HCT116 (cell line): ENCODE results near the gene CDK14. TPM values are rescaled to one million over a fixed set of nuclear protein-coding genes. Genes with fewer than 3 reads are reported as not detected.

Source experiments
- ATAC-seq: fragments of 200-7000 bp; cut with Tn5 transposase; 2 replicates; pipeline ENCODE4 v1.9.1; 2020; ENCODE audit warnings: mild to moderate bottlenecking, moderate library complexity
- BruUV-seq: library from RNA; stranded (reverse); fragments of 400-500 nt; replicated peaks from 2 replicates; lab custom pipeline; 2021; lab: Mats Ljungman, UMichigan
- CTCF ChIA-PET: fragments of 300-600 bp; sonication (Branson Sonifier 250); formaldehyde crosslinking; loops from one replicate; lab custom pipeline; 2021; ENCODE audit warnings: antibody characterized with exemption; lab: Charles Lee
- POLR2A ChIA-PET: fragments of 300-600, 350-600 bp; sonication (Branson Sonifier 250); formaldehyde crosslinking; loops from one replicate; lab custom pipeline; 2021; ENCODE audit warnings: antibody characterized with exemption; lab: Charles Lee
- RAD21 ChIA-PET, 2 experiments: fragments of 300-600 bp; sonication (Branson Sonifier 250); formaldehyde crosslinking; loops; one replicate each; lab custom pipeline; 2023; ENCODE audit warnings: low total read pairs in 2 of 2; ENCODE audit not compliant: uncharacterized antibody in 2 of 2, unreplicated experiment in 2 of 2, low non-redundant PET in 1 of 2; lab: Charles Lee
- DNase-seq: peaks from one replicate; pipeline ENCODE4 v3.0.0-alpha.2; 2010; ENCODE audit warnings: low read depth, low spot score
- H2AFZ ChIP-seq: fragments of 200-600 bp; shearing (Covaris generic), sonication (generic); 2 replicates; pipeline ENCODE4 v1.6.1; 2017; ENCODE audit warnings: low read depth, mixed run types, mixed read lengths, antibody characterized with exemption, low read length; ENCODE audit not compliant: poor library complexity, severe bottlenecking
- H3K27ac ChIP-seq: 2 replicates; pipeline ENCODE4 v1.5.1; 2012; ENCODE audit warnings: low read depth, low read length
- H3K27me3 ChIP-seq: fragments of 200-600 bp; sonication (generic); 2 replicates; pipeline ENCODE4 v1.6.1; 2016; ENCODE audit warnings: mixed run types, low read length, mixed read lengths; ENCODE audit not compliant: insufficient read depth
- H3K36me3 ChIP-seq, 2 experiments: fragments of 200-500 bp in 1 of 2; fragments of 200-600 bp in 1 of 2; sonication (Bioruptor generic) in 1 of 2; sonication (generic) in 1 of 2; 2 replicates each; pipeline versions ENCODE4 v1.5.1 to v1.6.1; 2014 to 2016; ENCODE audit warnings: low read length in 2 of 2, inconsistent platforms in 1 of 2, mixed read lengths in 1 of 2, mixed run types in 1 of 2; ENCODE audit not compliant: insufficient read depth in 2 of 2, control insufficient read depth in 1 of 2
- H3K4me1 ChIP-seq, 2 experiments: fragments of 200-600 bp in 1 of 2; sonication (generic) in 1 of 2; 2 replicates each; pipeline versions ENCODE4 v1.5.1 to v1.6.1; 2012 to 2017; ENCODE audit warnings: low read length in 2 of 2, inconsistent platforms in 1 of 2, mild to moderate bottlenecking in 1 of 2, mixed read lengths in 1 of 2, mixed run types in 1 of 2, moderate library complexity in 1 of 2; ENCODE audit not compliant: insufficient read depth in 2 of 2, control insufficient read depth in 1 of 2
- H3K4me2 ChIP-seq: fragments of 200-600 bp; sonication (generic); 2 replicates; pipeline ENCODE4 v1.6.1; 2017; ENCODE audit warnings: mixed run types, low read length, mixed read lengths
- H3K4me3 ChIP-seq, 2 experiments: fragments of 200-600 bp in 1 of 2; sonication (generic) in 1 of 2; replicated peaks in 1 of 2; 2 replicates each; pipeline ENCODE4 v1.5.1; 2011 to 2016; ENCODE audit warnings: low read length in 2 of 2, control low read depth in 1 of 2, low read depth in 1 of 2, mild to moderate bottlenecking in 1 of 2, mixed read lengths in 1 of 2, mixed run types in 1 of 2
- H3K79me2 ChIP-seq: fragments of 200-600 bp; sonication (generic); 2 replicates; pipeline ENCODE4 v1.6.1; 2017; ENCODE audit warnings: mild to moderate bottlenecking, mixed run types, low read length, moderate library complexity, mixed read lengths; ENCODE audit not compliant: insufficient read depth
- H3K9ac ChIP-seq: fragments of 200-600 bp; sonication (generic); 2 replicates; pipeline ENCODE4 v1.6.1; 2016; ENCODE audit warnings: low read length, mixed read lengths
- H3K9me2 ChIP-seq: fragments of 200-600 bp; sonication (generic), shearing (Covaris generic); 2 replicates; pipeline ENCODE4 v1.6.1; 2017; ENCODE audit warnings: mixed run types, mild to moderate bottlenecking, moderate library complexity; ENCODE audit not compliant: insufficient read depth
- H3K9me3 ChIP-seq, 2 experiments: fragments of 200-500 bp in 1 of 2; fragments of 200-600 bp in 1 of 2; sonication (Bioruptor generic) in 1 of 2; sonication (generic) in 1 of 2; 2 replicates each; pipeline ENCODE4 v1.6.1; 2014 to 2017; ENCODE audit warnings: low read length in 2 of 2, mixed read lengths in 2 of 2, inconsistent platforms in 1 of 2, low read depth in 1 of 2, mild to moderate bottlenecking in 1 of 2, mixed run types in 1 of 2, moderate library complexity in 1 of 2; ENCODE audit not compliant: control insufficient read depth in 1 of 2, insufficient read depth in 1 of 2
- H4K20me1 ChIP-seq: fragments of 200-600 bp; sonication (generic), shearing (Covaris generic); 2 replicates; pipeline ENCODE4 v1.6.1; 2017; ENCODE audit warnings: mixed run types, mild to moderate bottlenecking, moderate library complexity; ENCODE audit not compliant: insufficient read depth
- CBX3 ChIP-seq: IDR thresholded peaks from 2 replicates; pipeline ENCODE4 v1.6.1; 2012; ENCODE audit warnings: low read depth
- CEBPB ChIP-seq: IDR thresholded peaks from 2 replicates; pipeline ENCODE4 v1.6.1; 2012; ENCODE audit warnings: low read depth
- EZH2 ChIP-seq: fragments of 200-600 bp; sonication (generic); IDR thresholded peaks from 2 replicates; pipeline ENCODE4 v1.6.1; 2017; ENCODE audit warnings: antibody characterized with exemption, mixed run types
- POLR2A ChIP-seq: IDR thresholded peaks from 2 replicates; pipeline ENCODE4 v1.7.0; 2011; ENCODE audit warnings: borderline replicate concordance; ENCODE audit not compliant: insufficient read depth, insufficient read length; ENCODE audit errors: extremely low read depth
- POLR2AphosphoS5 ChIP-seq: IDR thresholded peaks from 2 replicates; pipeline ENCODE4 v1.6.1; 2011; ENCODE audit warnings: mild to moderate bottlenecking, low read depth, low read length, moderate library complexity
- RAD21 ChIP-seq: IDR thresholded peaks from 2 replicates; pipeline ENCODE4 v1.6.1; 2012; ENCODE audit warnings: low read depth, mild to moderate bottlenecking
- SIN3A ChIP-seq: IDR thresholded peaks from 2 replicates; pipeline ENCODE4 v1.6.1; 2012; ENCODE audit warnings: low read depth
- SP1 ChIP-seq: IDR thresholded peaks from 2 replicates; pipeline ENCODE4 v1.6.1; 2012; ENCODE audit warnings: low read depth
- ZNF274 ChIP-seq: fragments of 200-500 bp; sonication (Bioruptor generic); IDR thresholded peaks from 2 replicates; pipeline ENCODE4 v1.6.1; 2014; ENCODE audit warnings: mild to moderate bottlenecking, low read depth, low read length, inconsistent platforms
- intact Hi-C: fragments of 100-400 bp; cut with micrococcal nuclease; formaldehyde crosslinking; loops from 2 replicates; pipeline ENCODE4 v1.10.0; 2022
- total RNA-seq: library from RNA; stranded (reverse); gene quantifications from one replicate; pipeline ENCODE4 v1.2.1, GENCODE V29; 2021; ENCODE audit not compliant: unreplicated experiment
- TF ChIP-seq, protein P1 (sequence below): IDR thresholded peaks from 2 replicates; pipeline ENCODE4 v1.6.1; 2012
- TF ChIP-seq, protein P2 (sequence below), 3 experiments: fragments of 200-600 bp in 1 of 3; sonication (generic) in 1 of 3; IDR thresholded peaks in 2 of 3; conservative IDR thresholded peaks in 1 of 3; 2 replicates each; pipeline ENCODE4 v1.5.1; 2012 to 2017; ENCODE audit warnings: low read depth in 2 of 3, low read length in 2 of 3, antibody characterized with exemption in 1 of 3, borderline replicate concordance in 1 of 3, control low read depth in 1 of 3, mild to moderate bottlenecking in 1 of 3, mixed read lengths in 1 of 3, mixed run types in 1 of 3, moderate library complexity in 1 of 3; ENCODE audit not compliant: insufficient read depth in 1 of 3
- TF ChIP-seq, protein P3 (sequence below): IDR thresholded peaks from 2 replicates; pipeline ENCODE4 v1.6.1; 2012; ENCODE audit warnings: low read depth
- TF ChIP-seq, protein P4 (sequence below): IDR thresholded peaks from 2 replicates; pipeline ENCODE4 v1.6.1; 2011; ENCODE audit warnings: mild to moderate bottlenecking, low read length, moderate library complexity; ENCODE audit not compliant: insufficient replicate concordance; ENCODE audit errors: extremely low read depth

Gene CDK14
- total RNA-seq, 1 experiment from 2014 or later = 10.2 TPM

DNA sequence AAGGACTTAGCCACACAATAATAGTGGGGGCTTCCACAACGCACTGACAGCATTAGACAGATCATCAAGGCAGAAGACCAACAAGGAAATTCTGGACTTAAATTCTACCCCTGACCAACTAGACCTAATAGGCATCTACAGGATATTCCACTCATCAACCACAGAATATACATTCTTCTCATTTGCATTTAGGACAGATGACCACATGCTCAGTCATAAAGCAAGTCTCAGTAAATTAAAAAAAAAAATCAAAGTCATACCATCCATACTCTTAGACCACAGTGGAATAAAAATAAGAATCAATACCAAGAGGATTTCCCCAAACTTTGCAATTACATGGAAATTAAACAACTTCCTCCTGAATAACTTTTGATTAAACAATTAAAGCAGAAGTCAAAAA lies 155.9 kb downstream of the CDK14 start:
- Histone ChIP-seq H3K27me3 (no peaks in the 10 kb centered on the region), H4K20me1 (no peaks in the 10 kb centered on the region), H3K4me1 (no peaks in the 10 kb centered on the region), H3K79me2 (no peaks in the 10 kb centered on the region), H3K4me3 (no peak overlapping the region), H3K27ac (no peak overlapping the region), H3K9ac (no peak overlapping the region), H3K36me3 (no peaks in the 10 kb centered on the region), H3K4me2 (no peak overlapping the region), H2AFZ (no peak overlapping the region), H3K9me3 (no peaks in the 10 kb centered on the region), H3K9me2 (no peaks in the 10 kb centered on the region)
- DNase-seq (no peak), ATAC-seq (no peak)
- no TSS peak for BruUV-seq
- TF ChIP-seq POLR2AphosphoS5 (no peak), POLR2A (no peak), RAD21 (no peak), SP1 (no peak), EZH2 (no peak), CEBPB (no peak), ZNF274 (no peak), CBX3 (no peak), SIN3A (no peak)
- TF ChIP-seq, protein P1, sequence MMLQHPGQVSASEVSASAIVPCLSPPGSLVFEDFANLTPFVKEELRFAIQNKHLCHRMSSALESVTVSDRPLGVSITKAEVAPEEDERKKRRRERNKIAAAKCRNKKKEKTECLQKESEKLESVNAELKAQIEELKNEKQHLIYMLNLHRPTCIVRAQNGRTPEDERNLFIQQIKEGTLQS = no peak
- TF ChIP-seq, protein P2, sequence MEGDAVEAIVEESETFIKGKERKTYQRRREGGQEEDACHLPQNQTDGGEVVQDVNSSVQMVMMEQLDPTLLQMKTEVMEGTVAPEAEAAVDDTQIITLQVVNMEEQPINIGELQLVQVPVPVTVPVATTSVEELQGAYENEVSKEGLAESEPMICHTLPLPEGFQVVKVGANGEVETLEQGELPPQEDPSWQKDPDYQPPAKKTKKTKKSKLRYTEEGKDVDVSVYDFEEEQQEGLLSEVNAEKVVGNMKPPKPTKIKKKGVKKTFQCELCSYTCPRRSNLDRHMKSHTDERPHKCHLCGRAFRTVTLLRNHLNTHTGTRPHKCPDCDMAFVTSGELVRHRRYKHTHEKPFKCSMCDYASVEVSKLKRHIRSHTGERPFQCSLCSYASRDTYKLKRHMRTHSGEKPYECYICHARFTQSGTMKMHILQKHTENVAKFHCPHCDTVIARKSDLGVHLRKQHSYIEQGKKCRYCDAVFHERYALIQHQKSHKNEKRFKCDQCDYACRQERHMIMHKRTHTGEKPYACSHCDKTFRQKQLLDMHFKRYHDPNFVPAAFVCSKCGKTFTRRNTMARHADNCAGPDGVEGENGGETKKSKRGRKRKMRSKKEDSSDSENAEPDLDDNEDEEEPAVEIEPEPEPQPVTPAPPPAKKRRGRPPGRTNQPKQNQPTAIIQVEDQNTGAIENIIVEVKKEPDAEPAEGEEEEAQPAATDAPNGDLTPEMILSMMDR (IDR thresholded peaks at IDR 0.05 in 2 of 3, conservative IDR thresholded peaks at IDR 0.05 in 1 of 3; ENCODE audit: borderline replicate concordance in 1 of 3, insufficient read depth in 1 of 3, low read depth in 2 of 3, low read length in 2 of 3) = no peak
- TF ChIP-seq, protein P3, sequence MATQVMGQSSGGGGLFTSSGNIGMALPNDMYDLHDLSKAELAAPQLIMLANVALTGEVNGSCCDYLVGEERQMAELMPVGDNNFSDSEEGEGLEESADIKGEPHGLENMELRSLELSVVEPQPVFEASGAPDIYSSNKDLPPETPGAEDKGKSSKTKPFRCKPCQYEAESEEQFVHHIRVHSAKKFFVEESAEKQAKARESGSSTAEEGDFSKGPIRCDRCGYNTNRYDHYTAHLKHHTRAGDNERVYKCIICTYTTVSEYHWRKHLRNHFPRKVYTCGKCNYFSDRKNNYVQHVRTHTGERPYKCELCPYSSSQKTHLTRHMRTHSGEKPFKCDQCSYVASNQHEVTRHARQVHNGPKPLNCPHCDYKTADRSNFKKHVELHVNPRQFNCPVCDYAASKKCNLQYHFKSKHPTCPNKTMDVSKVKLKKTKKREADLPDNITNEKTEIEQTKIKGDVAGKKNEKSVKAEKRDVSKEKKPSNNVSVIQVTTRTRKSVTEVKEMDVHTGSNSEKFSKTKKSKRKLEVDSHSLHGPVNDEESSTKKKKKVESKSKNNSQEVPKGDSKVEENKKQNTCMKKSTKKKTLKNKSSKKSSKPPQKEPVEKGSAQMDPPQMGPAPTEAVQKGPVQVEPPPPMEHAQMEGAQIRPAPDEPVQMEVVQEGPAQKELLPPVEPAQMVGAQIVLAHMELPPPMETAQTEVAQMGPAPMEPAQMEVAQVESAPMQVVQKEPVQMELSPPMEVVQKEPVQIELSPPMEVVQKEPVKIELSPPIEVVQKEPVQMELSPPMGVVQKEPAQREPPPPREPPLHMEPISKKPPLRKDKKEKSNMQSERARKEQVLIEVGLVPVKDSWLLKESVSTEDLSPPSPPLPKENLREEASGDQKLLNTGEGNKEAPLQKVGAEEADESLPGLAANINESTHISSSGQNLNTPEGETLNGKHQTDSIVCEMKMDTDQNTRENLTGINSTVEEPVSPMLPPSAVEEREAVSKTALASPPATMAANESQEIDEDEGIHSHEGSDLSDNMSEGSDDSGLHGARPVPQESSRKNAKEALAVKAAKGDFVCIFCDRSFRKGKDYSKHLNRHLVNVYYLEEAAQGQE = no peak
- TF ChIP-seq, protein P4, sequence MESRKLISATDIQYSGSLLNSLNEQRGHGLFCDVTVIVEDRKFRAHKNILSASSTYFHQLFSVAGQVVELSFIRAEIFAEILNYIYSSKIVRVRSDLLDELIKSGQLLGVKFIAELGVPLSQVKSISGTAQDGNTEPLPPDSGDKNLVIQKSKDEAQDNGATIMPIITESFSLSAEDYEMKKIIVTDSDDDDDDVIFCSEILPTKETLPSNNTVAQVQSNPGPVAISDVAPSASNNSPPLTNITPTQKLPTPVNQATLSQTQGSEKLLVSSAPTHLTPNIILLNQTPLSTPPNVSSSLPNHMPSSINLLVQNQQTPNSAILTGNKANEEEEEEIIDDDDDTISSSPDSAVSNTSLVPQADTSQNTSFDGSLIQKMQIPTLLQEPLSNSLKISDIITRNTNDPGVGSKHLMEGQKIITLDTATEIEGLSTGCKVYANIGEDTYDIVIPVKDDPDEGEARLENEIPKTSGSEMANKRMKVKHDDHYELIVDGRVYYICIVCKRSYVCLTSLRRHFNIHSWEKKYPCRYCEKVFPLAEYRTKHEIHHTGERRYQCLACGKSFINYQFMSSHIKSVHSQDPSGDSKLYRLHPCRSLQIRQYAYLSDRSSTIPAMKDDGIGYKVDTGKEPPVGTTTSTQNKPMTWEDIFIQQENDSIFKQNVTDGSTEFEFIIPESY = no peak
- ChIA-PET CTCF (no interaction called here), POLR2A (no interaction called here), RAD21 (no interaction called here)
- intact Hi-C loops = no loop called here
